ENCODE results near the gene CEP19.

- TF ChIP-seq MAFK (IDR thresholded peaks at IDR 0.05; ENCODE audit: low read depth, low read length) = no peak
- peak in 1 of 2 experiments; percentile 83; a peak in 2 of 3 replicates for TF ChIP-seq POLR2A (IDR thresholded peaks at IDR 0.05; ENCODE audit: control extremely low read depth in 1 of 2, low read depth in 2 of 2, low read length in 2 of 2)
- TF ChIP-seq BRCA1 (IDR thresholded peaks at IDR 0.05; ENCODE audit: low read depth, low read length) = no peak
- TF ChIP-seq CTCF (IDR thresholded peaks at IDR 0.05; ENCODE audit: control extremely low read depth in 1 of 3, insufficient read depth in 1 of 3, low read depth in 1 of 3, low read length in 3 of 3) = 0 out of 4 replicates have a peak, but pooled peaks of 1 of the 3 experiments have one; percentile 4
- peak; percentile 75 for TF ChIP-seq POLR2AphosphoS5 (IDR thresholded peaks at IDR 0.05; ENCODE audit: low read depth, low read length)
- peak; percentile 82 for TF ChIP-seq ASH2L (IDR thresholded peaks at IDR 0.05; ENCODE audit: low read length)
- peak; percentile 69 for TF ChIP-seq MAX (IDR thresholded peaks at IDR 0.05)
- no peak for TF ChIP-seq NRF1 (IDR thresholded peaks at IDR 0.05; ENCODE audit: low read depth, low read length)
- TF ChIP-seq RXRA (IDR thresholded peaks at IDR 0.05; ENCODE audit: insufficient read depth, low read depth, low read length) = no peak
These were observed 27.8 kb upstream of the CEP19 start, which contains the start of gene PAK2 for GRCh38 chr3:196739671-196740480.
